COLO668 (cell line): ENCODE measurements around the gene DNAH2.
A peak's percentile ranks its signal among the peaks of the same experiment; 100 is the strongest.

Source experiments
- DNase-seq: peaks from one replicate; lab custom pipeline; 2025; ENCODE audit not compliant: unreplicated experiment; lab: John Stamatoyannopoulos, UW

DNAH2 gene

GRCh38 chr17:7837408-7838088 lies 120.0 kb downstream of the DNAH2 start:
- no peak for DNase-seq

GRCh38 chr17:7838090-7839075 lies 120.8 kb downstream of the DNAH2 start:
- peak; percentile 50 for DNase-seq

DNA sequence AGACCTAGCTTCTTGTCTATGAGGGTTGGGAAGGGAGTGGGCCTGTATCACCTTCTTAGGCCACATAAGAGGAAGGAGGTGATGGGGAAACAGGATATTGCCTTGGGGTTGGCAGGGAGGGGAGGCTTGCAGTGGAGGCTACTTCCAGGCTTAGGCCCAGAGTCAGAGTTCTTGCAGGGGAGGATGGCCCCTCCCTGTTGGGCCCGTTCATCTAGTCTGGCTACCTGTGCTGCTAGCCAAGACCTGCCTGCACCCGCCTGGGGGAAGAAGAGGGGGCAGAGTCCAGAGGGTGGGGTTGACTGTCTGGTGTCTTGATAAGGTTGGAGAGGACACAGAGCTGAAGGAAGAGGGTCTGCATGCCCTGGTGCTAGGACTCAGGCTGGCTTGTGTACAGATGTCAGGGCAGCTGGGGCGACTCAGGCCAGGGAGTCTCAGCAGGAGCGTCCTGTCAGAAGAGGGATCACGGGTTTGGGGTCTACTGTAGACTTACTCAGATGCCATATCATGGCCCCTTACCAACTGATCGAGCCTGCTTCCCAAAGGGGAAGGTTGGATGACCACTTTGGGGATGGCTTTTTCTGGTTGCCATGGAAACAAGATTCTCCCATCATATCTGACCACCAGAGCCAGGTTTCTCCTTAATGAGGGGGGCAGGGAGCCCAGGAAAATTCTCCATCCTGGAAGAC lies 121.8 kb downstream of the DNAH2 start:
- DNase-seq, result no peak

- no peak for DNase-seq
These were observed 122.3 kb downstream of the DNAH2 start for GRCh38 chr17:7839876-7840261.

DNA sequence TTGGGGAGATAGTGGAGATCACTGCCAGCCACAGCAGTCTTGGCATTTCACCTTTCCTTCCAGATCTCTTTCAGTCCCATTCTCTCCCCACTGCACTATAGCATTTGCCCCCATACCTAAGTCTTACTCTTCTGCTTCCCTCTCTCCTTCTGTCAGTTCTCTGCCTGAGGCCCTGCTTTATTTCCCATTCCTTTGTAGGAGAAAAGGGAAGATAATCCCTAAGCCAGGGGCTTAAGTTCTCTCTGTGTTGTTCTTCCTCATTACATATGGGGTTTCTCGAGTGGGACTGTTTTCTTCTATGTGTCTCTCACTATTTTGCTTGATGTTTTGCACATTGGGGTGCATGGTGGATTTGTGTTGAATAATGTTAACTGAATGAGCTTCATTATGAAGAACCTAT lies 122.9 kb downstream of the DNAH2 start:
- no peak for DNase-seq

DNA sequence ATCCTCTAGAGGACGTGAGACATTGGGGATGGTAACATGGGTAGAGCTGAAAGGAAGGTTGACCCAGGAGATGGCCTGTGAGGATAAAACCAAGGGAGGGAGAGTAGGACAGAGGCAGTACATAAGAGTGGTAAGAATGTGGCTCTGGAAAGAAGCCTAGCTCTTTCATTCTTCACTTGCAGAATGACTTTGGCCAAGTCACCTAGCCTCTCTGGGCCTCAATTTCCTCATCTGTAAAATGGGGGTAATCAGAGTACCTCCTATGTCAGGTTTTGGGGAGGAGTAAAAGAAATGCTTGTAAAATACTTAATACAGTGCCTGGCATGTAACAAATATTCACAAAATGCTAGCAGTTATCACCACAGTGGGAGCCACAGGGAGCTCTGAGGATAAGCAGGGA lies 123.3 kb downstream of the DNAH2 start:
- DNase-seq, result no peak

GRCh38 chr17:7841396-7841914 lies 123.9 kb downstream of the DNAH2 start:
- DNase-seq, result peak; percentile 73

DNA sequence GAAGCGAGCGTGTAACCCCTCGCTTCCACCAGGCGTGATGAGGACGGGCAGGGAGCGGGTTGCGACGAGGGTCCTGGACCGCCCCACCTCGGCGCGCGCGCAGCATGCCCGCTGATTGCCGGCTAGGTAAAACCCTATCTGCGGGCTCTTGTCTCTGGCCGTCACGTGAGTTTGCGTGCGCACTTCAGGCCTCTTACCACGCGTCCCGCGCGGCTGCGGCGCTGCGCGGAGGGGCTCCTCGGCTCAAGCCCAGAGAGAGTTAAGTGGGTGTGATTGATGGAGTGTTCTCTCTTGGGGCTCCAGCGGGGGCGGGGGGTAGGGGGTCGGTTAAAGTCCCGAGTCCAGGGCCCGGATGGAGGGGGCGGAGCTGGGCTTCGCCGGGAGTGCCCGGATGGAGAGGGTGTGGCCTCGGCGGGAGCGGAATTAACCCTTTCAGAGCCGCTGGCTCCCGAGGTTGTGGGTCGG lies 124.4 kb downstream of the DNAH2 start:
- DNase-seq, result peak; percentile 84

DNA sequence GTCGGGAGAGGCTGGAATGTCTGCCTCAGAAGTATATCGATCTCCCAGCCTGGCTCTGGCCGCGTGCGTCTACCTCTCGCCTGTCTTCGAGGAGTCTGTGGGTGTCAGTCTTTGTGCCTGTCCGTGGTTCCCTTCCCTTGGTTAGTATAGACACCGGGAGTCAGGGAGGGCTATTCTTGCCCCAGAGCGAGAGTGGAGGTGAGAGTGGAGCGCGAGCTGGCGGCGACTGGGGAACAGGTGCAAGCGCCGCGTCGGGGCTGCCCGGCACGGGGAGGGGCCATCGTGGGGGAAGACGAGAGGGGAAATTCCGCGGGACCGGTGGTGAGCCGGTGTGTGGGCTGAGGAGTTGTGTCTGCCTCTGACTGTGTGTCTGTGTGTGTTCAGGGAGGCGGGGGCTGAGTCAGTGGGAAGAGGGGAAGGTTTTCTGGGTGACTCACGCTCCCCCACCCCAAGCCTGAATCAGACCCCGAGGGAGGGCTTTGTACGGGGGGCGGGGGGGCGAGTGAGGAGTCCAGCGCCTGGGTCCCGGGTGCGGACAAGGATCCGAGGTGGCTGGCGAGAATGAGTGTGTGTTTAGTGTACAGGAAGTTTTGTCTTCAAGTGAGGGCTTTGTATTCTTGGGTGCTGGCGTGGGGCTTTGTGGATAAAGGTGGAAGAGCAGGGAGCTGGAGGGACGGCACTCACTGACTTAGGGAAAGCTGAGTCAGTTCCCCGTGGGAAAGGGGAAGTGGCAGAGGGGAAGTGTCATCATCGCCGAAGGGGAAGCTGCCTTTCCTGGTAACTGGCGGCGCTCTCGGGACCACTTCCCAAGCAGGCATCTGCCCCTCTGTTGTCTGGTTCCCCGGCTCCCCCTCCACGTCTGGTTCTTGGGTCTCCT lies 125.1 kb downstream of the DNAH2 start:
- peak; percentile 75 for DNase-seq

- no peak for DNase-seq
These were observed 125.7 kb downstream of the DNAH2 start for GRCh38 chr17:7843257-7843535.

DNA sequence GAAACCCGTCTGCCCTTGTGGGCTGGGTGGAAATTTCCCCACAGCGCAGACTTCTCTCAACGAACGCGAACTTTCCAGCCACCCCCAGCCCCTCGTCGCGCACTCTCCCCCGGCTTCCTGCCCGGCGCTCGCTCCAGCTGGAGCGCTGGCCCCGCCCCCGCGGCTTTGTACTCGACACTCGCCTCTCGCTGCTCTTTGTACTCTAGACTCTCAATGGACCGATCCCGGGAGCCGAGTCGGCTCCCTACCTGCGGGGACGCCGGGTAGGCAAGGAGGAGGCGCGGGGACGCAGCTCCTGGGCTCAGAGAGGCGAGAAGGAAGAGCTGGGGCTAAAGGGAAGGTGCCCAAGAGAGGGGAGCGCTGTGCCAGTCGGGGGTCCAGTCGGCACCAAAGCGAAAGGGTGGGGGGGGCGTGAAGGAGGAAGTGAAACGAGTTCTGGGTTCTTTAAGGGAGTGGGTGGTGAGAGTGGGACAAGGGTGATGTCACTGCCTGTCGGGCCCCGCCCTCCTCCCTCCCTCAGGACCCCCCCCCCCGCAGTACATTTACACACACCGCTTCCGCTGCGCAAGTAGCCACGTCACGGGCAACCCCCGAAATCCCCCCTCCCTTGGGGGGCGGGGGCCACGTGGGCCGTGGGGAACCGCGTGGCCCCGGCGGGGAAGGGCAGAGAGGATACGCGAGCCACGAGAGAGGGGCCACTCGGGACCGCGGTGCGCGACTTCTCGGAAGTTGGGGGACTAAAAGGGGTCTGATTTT lies 126.2 kb downstream of the DNAH2 start:
- peak; percentile 87 for DNase-seq

DNA sequence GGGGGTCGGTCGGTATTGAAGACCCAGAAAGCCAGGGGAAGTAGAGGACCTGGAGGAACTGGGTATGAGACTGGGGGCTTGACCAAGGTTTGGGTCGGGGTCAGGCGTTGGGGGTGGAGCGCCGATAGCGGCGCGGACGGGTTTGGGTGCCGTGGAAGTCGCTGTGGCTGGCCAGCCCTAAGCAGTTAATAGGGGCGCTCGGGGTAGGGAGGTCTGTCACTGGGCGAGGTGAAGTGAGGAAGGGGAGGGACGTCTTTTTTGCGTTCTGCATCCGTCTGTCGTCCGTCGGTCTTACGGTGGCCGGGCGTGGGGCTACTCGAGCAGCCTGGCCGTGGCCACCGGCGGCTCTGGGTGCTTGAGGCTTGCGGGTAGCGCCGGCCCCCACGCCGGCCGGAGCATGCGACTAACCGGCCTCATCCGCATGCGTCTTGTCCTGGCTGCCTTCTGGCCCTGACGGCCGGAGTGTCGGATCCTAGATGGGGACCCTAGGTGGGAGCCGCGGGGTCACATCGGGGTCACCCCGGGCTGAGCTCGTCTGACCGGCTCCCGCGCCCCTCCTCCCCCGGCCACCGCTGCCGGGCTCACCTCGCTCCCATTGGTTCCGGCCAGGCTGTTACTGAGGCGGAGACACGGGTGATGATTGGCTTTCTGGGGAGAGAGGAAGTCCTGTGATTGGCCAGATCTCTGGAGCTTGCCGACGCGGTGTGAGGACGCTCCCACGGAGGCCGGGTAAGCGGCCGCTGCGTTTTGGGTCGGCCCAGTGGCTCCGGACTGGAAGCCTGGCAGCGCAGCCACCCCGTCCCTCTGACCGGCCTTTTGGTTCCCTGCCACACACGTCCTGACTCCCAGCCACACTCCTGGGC lies 127.0 kb downstream of the DNAH2 start:
- peak; percentile 81 for DNase-seq

DNA sequence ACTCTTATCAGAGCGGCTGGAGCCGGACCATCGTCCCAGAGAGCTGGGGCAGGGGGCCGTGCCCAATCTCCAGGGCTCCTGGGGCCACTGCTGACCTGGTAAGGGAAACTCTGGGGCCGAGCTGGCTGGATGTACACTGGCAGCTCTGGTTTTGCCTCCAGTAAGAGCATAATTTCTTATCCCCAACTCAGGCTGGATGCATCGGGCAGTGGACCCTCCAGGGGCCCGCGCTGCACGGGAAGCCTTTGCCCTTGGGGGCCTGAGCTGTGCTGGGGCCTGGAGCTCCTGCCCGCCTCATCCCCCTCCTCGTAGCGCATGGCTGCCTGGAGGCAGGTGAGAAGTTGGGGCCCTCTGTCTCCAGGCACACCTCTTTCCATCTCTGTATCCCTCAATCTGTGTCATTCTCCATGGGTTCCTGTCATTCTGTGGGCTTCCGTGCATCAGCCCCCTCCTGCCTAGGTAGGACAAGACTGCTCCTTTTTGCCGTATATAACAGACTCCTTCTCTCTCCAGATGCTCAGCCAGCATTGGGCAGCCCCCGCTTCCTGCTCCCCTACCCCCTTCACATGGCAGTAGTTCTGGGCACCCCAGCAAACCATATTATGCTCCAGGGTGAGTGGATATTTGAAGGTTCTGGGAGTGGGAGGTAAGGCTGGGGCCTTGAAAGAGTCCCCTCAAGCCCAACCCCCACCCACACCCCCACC lies 128.0 kb downstream of the DNAH2 start:
- DNase-seq, result no peak

- no peak for DNase-seq
These were observed 128.7 kb downstream of the DNAH2 start for GRCh38 chr17:7846063-7846735.

DNA sequence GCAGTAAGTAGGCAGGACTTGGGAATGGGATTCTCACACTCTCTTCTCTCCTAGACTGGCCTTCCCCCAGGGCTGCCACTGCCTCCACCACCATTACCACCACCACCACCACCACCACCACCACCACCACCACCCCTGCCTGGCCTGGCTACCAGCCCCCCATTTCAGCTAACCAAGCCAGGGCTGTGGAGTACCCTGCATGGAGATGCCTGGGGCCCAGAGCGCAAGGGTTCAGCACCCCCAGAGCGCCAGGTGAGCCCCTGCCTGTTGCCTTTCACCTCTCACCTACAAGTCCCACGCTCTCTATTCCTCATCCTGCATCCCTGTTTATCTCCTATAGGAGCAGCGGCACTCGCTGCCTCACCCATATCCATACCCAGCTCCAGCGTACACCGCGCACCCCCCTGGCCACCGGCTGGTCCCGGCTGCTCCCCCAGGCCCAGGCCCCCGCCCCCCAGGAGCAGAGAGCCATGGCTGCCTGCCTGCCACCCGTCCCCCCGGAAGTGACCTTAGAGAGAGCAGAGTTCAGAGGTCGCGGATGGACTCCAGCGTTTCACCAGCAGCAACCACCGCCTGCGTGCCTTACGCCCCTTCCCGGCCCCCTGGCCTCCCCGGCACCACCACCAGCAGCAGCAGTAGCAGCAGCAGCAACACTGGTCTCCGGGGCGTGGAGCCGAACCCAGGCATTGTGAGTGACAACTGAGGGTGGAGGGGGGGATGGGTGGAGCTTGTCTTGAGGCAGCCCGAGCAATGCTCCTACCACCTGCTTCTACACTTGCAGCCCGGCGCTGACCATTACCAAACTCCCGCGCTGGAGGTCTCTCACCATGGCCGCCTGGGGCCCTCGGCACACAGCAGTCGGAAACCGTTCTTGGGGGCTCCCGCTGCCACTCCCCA lies 129.5 kb downstream of the DNAH2 start:
- DNase-seq, result no peak

- no peak for DNase-seq
These were observed 130.6 kb downstream of the DNAH2 start for GRCh38 chr17:7848131-7848579.

GRCh38 chr17:7848739-7849129 lies 131.2 kb downstream of the DNAH2 start:
- no peak for DNase-seq
